Stimulated activated effector memory CD8-positive, alpha-beta T cell treated with anti-CD3 and anti-CD28 coated beads, Interleukin-12 subunit alpha, Interleukin-12 subunit beta, amount 100 ng/mL, for 72 hours (primary cell): ENCODE results near the gene OSBPL5.

Experiments used
- ATAC-seq: fragments of 150-1000 bp; cut with Tn5 transposase; 2 replicates; pipeline ENCODE4 v1.10.0; 2021
- DNase-seq, 2 donors: peaks; one replicate each; pipeline ENCODE4 v3.0.0; 2021 to 2022; ENCODE audit warnings: low spot score in 2 of 2
- H3K27ac Mint-ChIP-seq: one replicate; pipeline ENCODE4 v1.8.0; 2022; ENCODE audit warnings: mild to moderate bottlenecking, mixed read lengths
- H3K36me3 Mint-ChIP-seq: one replicate; pipeline ENCODE4 v1.8.0; 2022; ENCODE audit warnings: mild to moderate bottlenecking, mixed read lengths
- H3K4me1 Mint-ChIP-seq: one replicate; pipeline ENCODE4 v1.8.0; 2022; ENCODE audit warnings: mixed read lengths
- H3K4me3 Mint-ChIP-seq: one replicate; pipeline ENCODE4 v1.8.0; 2022; ENCODE audit warnings: mild to moderate bottlenecking, mixed read lengths
- H3K9me3 Mint-ChIP-seq: one replicate; pipeline ENCODE4 v1.8.0; 2022; ENCODE audit warnings: mixed read lengths

The OSBPL5 gene

DNA sequence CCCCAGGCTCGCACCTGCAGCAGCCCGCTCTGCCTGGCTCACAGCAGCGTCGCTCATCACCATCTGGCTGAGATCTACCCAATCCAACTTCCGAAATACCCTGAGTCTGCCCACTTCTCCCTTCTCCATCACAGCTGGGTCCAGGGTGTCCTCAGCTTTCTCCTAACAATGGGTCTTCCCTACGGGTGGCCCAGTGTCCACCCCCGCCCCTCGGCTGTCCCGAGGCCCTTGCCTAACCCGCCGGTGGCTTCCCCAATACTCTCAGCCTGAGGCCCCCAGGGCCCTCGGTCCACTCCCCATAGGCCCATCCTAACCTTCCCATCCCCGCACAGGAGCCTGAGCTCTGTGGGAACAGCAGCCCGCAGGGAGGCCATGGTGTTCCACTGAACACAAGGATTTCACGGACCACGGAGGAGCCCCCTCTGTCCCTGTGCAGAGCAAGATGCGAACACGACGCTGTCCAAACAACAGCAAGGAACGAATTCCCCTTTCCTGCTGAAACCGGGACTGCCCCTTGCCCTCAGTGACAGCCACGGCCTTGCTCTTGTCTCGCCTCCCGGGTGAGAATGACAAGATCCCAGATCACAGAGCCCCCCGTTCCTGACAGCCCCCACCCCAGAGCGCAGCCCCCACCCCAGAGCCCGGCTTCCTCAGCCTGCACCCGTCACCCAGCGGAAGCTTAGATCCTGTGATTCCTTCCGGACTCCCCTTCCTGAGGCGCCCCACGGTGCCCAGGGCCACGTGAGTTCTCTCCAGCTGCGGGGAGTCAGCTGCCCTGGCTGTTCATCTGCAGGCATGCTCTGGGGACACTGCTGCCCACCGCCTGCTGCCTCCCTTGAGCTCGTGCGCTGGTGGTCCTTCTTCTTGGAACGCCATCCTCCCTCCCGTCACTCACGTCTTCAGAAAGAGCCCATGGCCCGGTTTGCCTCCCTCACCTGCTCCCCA is 59.0 kb downstream of the OSBPL5 start:
- Mint-ChIP-seq H3K4me3 (no peak overlapping the region), H3K36me3 (peaks cover 6% of the 10 kb centered on the region), H3K27ac (peak overlapping the region; percentile 29), H3K9me3 (no peaks in the 10 kb centered on the region), H3K4me1 (peaks cover 33% of the 10 kb centered on the region)
- ATAC-seq = no peak
- no peak for DNase-seq

DNA sequence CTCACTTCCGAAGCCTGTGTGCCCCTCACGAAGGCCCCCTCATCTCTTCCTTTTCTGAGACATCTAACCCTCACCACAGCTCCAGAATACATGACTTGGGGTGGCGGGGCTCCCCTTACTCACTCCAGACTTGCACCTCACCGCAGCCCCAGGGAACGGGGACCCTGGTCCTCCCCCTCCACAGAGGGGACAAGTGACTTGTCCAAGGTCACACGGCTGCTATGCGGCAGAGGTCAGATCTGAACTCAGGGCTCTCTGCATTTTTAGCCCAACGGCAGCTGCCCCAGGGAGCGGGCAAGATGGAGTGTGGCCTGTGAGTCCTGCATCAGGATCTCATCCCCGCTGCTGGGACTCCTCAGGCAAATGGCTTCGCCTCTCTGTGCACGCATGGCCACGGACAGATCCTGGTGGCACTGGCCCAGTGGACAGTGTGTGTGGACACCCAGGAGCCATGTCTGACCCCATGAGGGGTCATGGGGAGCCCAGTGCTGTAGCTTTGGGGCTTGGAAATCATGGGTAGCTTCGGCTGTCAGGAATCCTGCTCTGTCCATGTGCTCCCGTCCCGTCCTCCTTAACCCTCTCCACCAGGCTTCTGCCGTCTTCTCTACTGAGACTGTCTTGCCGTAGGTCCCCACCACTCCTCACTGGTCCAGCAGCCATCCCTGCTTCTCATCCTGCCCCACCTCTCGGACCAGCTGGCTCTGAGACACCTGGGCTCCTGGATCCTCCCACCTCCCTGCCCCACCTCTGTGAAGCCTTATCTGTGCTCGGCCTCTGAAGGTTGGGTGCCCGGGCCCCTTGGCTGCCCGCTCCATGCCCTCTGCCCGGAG is 59.9 kb downstream of the OSBPL5 start:
- ATAC-seq = no peak
- peaks cover 26% of the 10 kb centered on the region for H3K4me1 Mint-ChIP-seq
- H3K36me3 Mint-ChIP-seq = peaks cover 6% of the 10 kb centered on the region
- H3K9me3 Mint-ChIP-seq = no peaks in the 10 kb centered on the region
- H3K4me3 Mint-ChIP-seq = no peak overlapping the region
- H3K27ac Mint-ChIP-seq = peak overlapping the region; percentile 29
- no peak for DNase-seq

DNA sequence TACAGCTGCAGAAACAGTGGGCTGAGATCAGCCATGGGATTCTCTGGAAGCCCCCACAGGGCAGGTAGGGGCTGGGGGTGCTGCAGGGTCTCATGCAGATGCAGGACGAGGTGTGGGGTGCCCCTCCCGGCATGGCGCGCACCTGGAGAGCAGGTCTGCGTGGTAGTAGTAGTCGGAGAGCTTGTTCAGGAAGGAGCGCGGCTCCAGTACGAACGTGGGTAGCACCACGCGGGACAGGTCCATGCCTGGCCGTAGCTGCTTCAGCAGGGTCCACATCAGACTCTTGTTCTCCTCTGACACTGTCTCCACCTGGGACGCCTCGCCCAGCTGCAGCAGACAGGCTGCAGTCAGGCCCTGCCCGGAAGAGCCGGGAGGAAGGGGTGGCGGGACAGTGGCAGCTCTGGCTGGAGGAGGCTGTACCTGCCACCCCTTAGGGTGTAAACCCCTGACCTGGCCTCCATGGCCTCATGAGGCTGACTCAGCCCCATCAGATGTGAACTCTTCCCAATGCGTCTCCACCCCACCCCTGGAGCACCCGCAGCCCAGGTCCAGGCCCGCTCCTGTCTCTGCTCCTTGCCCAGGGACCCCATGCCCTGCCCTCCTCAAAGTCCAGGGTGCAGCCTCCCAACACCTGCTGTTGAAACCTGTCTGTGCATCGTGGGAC is 60.9 kb downstream of the OSBPL5 start:
- H3K4me3 Mint-ChIP-seq = no peak overlapping the region
- DNase-seq = no peak
- H3K4me1 Mint-ChIP-seq = peaks cover 26% of the 10 kb centered on the region
- H3K27ac Mint-ChIP-seq = no peak overlapping the region
- ATAC-seq = no peak
- no peaks in the 10 kb centered on the region for H3K9me3 Mint-ChIP-seq
- H3K36me3 Mint-ChIP-seq = peaks cover 6% of the 10 kb centered on the region

DNA sequence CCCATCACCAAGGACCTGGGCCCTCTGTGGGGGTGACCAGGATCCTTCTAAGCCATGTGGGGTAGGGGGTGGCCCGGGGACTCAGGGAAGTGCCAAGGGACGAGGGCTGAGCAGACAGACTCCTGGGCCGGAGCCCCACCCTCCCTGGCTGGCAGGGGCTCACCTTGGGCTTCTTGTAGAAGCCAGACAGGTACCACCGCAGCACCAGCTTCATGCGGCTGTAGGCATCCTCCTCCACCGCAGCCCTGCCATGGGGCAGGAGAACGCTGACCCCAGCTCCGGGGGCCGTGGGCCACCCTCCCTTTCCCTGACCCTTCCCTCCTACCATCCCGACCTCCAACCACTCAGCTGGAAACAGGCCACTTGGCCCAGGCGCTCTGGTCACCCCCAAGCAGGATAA is 62.0 kb downstream of the OSBPL5 start:
- Mint-ChIP-seq H3K36me3 (peaks cover 6% of the 10 kb centered on the region), H3K27ac (no peak overlapping the region), H3K4me1 (peaks cover 34% of the 10 kb centered on the region), H3K4me3 (no peak overlapping the region), H3K9me3 (no peaks in the 10 kb centered on the region)
- ATAC-seq = no peak
- no peak for DNase-seq

DNA sequence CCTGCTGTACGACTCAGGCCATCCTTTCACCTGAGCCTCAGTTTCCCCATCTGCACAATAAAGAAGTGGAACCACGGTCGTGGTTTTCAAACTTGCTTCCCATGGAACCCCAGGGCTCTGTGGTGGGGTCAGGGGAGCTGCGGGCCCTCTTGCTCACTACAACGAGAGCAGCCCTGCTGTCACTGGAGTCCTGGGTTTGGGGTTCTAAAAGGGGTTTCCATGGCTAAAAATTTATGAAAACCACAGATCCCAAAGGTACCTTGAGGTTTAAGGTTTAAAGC is 62.5 kb downstream of the OSBPL5 start:
- no peaks in the 10 kb centered on the region for H3K9me3 Mint-ChIP-seq
- H3K36me3 Mint-ChIP-seq = peaks cover 6% of the 10 kb centered on the region
- no peak for ATAC-seq
- H3K27ac Mint-ChIP-seq = no peak overlapping the region
- no peak overlapping the region for H3K4me3 Mint-ChIP-seq
- no peak for DNase-seq
- H3K4me1 Mint-ChIP-seq = peaks cover 37% of the 10 kb centered on the region

- Mint-ChIP-seq H3K4me3 (no peak overlapping the region), H3K27ac (peak overlapping the region; percentile 67), H3K9me3 (no peaks in the 10 kb centered on the region), H3K4me1 (peaks cover 37% of the 10 kb centered on the region), H3K36me3 (peaks cover 6% of the 10 kb centered on the region)
- DNase-seq = no peak
- ATAC-seq = no peak
Measured at GRCh38 chr11:3101921-3102640, 63.0 kb downstream of the OSBPL5 start.

DNA sequence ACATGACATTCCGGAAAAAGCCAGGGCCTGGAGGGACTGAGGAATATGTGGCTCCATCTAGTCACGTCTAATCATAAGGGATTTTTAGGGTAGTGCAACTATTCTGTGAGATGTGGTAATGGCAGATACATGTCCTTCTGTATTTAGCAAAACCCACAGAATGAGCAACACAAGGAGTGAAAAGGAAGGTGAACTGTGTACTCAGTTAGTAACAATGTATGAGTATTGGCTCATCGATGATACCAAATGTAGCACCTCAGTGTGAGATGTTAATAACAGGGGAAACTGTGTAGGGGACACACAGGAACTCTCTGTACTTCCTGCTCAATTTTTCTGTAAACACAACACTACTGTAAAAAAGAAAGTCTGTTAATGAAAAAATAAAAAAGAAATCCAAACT is 65.9 kb downstream of the OSBPL5 start:
- Mint-ChIP-seq H3K9me3 (no peaks in the 10 kb centered on the region), H3K4me1 (peaks cover 25% of the 10 kb centered on the region), H3K27ac (peak overlapping the region; percentile 88), H3K36me3 (peaks cover 7% of the 10 kb centered on the region), H3K4me3 (peak overlapping the region; percentile 15)
- ATAC-seq (peak; percentile 73), DNase-seq (no peak)

DNA sequence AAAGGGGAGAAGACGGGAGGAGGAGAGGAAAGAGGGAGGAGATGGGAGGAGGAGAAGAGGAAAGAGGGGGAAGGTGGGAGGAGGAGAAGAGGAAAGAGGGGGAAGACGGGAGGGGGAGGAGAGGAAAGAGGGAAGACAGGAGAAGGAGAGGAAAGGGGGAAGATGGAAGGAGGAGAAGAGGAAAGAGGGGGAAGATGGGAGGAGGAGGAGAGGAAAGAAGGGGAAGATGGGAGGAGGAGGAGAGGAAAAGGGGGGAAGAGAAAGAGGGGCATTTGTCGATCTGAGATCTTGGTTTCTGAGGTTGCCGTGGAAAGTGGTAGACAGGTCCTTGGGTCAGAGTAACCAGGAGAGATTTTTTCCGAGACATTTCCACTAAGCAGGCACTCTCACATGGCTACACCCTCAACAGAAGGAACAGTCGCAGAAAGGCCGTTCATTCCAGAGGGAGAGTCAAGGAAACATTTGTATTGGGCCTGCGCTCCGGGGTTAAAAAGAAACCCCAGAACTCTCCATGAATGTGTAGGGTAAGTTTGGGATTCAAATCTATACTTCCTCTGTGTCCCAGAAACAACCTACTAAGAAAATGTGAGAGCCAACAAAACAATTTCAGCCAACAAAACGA is 68.1 kb downstream of the OSBPL5 start:
- DNase-seq (no peak), ATAC-seq (no peak)
- Mint-ChIP-seq H3K4me3 (no peak overlapping the region), H3K9me3 (no peaks in the 10 kb centered on the region), H3K4me1 (peaks cover 26% of the 10 kb centered on the region), H3K27ac (peak overlapping the region; percentile 30), H3K36me3 (peaks cover 8% of the 10 kb centered on the region)

DNA sequence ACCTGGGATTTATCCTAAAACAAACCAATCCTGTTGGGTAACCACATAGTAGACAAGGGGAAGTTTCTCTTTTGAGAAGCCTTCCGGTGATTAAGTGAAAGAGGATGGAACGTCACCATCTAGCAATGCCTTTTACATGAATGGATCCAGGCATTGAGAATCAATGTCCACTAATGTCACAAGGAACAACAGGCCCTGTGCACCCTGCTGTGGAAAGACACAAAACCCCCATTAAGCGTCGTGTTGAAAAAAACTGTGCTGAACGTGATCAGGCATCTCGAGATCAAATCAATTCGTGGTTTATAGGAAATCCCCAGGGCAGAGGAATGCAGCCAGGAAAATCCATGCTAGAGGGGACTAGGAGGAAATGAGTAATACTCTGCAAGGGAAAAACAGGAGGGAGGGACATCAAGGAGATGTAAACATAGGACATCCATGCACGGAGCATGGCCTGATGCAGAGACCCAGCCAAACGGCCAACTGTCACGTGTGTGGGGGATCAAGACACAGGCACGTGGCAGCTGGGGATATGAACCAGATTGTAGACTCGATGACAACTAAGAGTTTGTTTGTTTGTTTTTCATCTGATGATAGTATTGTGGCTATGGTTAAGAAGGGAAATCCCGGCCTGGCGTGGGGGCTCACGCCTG is 69.3 kb downstream of the OSBPL5 start:
- ATAC-seq = no peak
- Mint-ChIP-seq H3K9me3 (no peaks in the 10 kb centered on the region), H3K27ac (peak overlapping the region; percentile 62), H3K36me3 (peaks cover 12% of the 10 kb centered on the region), H3K4me1 (peaks cover 27% of the 10 kb centered on the region), H3K4me3 (no peak overlapping the region)
- no peak for DNase-seq

DNA sequence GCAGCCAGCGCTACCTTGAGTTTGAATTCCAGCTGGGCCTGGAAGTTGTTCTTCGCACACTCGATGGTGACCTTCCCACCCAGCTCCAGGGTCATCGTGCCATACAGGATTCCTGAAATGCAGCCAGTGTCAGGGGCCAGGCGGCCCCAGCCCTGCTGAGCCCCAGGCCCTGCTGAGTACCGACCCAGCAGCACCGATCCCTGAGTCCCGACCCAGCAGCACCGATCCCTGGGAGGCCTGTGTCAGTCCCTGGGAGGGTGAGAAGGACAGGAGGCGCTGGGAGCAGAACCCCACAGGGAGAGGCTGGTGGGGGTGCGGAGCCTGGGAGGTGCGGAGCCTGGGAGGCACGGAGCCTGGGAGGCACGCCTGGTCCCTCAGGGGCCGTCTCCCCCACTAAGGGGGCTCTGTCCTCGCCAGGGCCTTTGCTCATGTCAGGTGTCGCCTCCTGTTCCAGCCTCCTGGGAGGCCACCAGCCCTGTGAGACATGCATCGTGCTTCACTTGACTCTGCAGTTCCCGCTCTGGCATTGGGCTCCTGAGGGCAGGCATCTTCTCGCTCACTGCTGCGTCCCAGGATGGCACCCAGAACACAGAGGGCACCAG is 70.8 kb downstream of the OSBPL5 start:
- H3K27ac Mint-ChIP-seq = no peak overlapping the region
- H3K36me3 Mint-ChIP-seq = peaks cover 12% of the 10 kb centered on the region
- ATAC-seq = no peak

DNA sequence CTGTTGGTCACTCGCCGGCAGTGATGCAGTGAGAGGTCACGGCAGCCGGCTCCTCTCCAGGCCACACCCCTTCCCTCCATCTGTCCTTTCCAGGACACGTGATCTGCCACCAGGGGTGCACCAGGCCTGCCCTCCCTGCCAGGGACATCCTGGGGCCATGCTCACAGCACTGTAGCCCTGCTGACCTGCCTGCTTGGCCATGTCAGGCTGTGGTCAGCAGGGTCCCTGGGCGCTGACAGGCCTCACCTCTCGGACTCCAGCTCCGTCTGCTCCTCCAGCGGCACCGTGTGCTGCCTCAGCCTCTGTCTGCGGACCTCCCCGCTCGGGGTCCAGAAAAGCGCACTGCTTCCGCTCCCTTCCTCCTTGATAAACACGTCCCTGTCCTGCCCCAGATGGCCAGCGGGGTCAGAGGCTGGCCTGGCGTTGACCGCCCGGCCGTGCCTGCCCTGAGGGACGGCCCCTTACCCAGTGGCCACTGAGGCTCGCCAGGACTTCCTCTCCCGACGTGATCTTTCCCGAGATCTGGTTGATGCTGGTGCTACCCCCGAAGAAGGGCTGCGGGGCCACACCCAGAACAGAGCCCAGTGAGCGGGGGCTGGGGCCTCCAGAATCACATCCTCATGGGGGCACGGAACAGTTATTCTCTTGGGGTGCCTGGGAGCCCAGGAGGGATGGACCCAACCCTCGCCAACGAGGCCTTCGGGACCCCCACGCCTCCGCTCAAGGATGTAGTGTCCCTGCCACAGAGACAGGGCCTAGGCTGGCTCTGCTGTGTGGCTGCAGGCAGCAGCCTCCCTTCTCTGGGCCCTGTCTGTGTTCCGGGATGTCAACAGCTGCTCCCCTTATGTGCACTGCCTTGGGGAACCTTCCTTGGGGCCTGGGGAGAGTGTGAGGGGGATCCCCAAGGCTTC is 71.6 kb downstream of the OSBPL5 start:
- H3K27ac Mint-ChIP-seq = no peak overlapping the region
- peaks cover 12% of the 10 kb centered on the region for H3K36me3 Mint-ChIP-seq
- H3K9me3 Mint-ChIP-seq = no peaks in the 10 kb centered on the region
- peaks cover 19% of the 10 kb centered on the region for H3K4me1 Mint-ChIP-seq
- ATAC-seq (no peak), DNase-seq (no peak)
- no peak overlapping the region for H3K4me3 Mint-ChIP-seq

More for the DNA sequence above, 70.8 kb downstream of the OSBPL5 start:
- Mint-ChIP-seq H3K4me3 (no peak overlapping the region), H3K9me3 (no peaks in the 10 kb centered on the region), H3K4me1 (peaks cover 24% of the 10 kb centered on the region)
- DNase-seq = no peak

DNA sequence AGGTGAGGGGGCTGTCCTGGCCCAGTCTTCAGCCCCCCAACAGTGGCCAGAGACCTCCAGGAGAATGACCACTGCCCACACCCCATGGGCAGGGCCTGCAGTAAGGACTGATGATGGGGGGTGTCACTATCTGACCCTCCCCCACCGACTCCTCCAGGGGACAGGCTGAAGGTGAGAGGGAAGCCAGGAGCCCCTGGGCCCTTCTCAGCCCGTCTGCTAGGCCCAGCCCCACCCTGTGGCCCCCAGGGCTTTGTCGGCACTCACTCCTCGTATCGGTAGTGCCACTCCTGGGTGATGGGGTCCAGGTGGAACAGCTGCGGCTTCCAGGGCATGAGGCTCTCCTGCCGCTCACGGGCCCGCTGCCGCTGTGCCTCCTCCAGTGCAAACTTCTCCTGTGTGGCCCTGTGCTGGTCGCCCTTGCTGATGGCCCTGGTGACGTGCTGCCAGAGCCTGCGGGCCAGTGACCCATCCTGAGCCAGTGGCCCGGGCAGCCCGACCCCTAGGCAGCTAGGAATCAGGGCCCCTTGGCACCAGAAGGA is 72.4 kb downstream of the OSBPL5 start:
- H3K9me3 Mint-ChIP-seq = no peaks in the 10 kb centered on the region
- peaks cover 19% of the 10 kb centered on the region for H3K4me1 Mint-ChIP-seq
- H3K27ac Mint-ChIP-seq = no peak overlapping the region
- ATAC-seq (no peak), DNase-seq (no peak)
- peaks cover 12% of the 10 kb centered on the region for H3K36me3 Mint-ChIP-seq
- H3K4me3 Mint-ChIP-seq = no peak overlapping the region
